Activated B cell treated with CpG ODN at 0.5 μM for 24 hours (primary cell): Measurements from ENCODE around the gene EIF5A. TPM values are rescaled to one million over a fixed set of nuclear protein-coding genes. Genes with fewer than 3 reads are reported as not detected.

Experiments used
- ATAC-seq: fragments of 200-7000 bp; cut with Tn5 transposase; one replicate; pipeline ENCODE4 v1.10.0; 2021; ENCODE audit warnings: low read depth, mild to moderate bottlenecking, moderate library complexity
- CTCF ChIA-PET: fragments of 350-600 bp; sonication (Branson Sonifier 250); formaldehyde crosslinking; loops from one replicate; lab custom pipeline; 2021; ENCODE audit warnings: antibody characterized with exemption; lab: Charles Lee
- POLR2A ChIA-PET: fragments of 350-600 bp; sonication (Branson Sonifier 250); formaldehyde crosslinking; loops from one replicate; lab custom pipeline; 2021; ENCODE audit warnings: antibody characterized with exemption; lab: Charles Lee
- DNase-seq: peaks from one replicate; pipeline ENCODE4 v3.0.0; 2022
- H3K27ac Mint-ChIP-seq: one replicate; pipeline ENCODE4 v1.8.0; 2020; ENCODE audit warnings: mixed read lengths
- H3K27me3 Mint-ChIP-seq: one replicate; pipeline ENCODE4 v1.8.0; 2021; ENCODE audit warnings: mixed read lengths
- H3K36me3 Mint-ChIP-seq: one replicate; pipeline ENCODE4 v1.8.0; 2021; ENCODE audit warnings: low read depth, mixed read lengths
- H3K4me1 Mint-ChIP-seq: one replicate; pipeline ENCODE4 v1.8.0; 2021; ENCODE audit warnings: mixed read lengths
- H3K4me3 Mint-ChIP-seq: one replicate; pipeline ENCODE4 v1.8.0; 2020; ENCODE audit warnings: mild to moderate bottlenecking, mixed read lengths
- H3K9me3 Mint-ChIP-seq: one replicate; pipeline ENCODE4 v1.8.0; 2020; ENCODE audit warnings: mixed read lengths
- CTCF ChIP-seq: fragments of 200-600 bp; IDR thresholded peaks from one replicate; pipeline ENCODE4 v1.8.0; 2022; ENCODE audit warnings: antibody characterized with exemption, mild to moderate bottlenecking
- intact Hi-C: fragments of 100-400 bp; cut with micrococcal nuclease; formaldehyde crosslinking; loops from one replicate; pipeline ENCODE4 v1.15.1; 2024
- total RNA-seq: library from RNA; stranded (reverse); gene quantifications from 2 replicates; pipeline ENCODE4 v1.2.3, GENCODE V29; 2022

The EIF5A gene
- total RNA-seq, 1 donor from 2014 or later: 656 TPM

GRCh38 chr17:7290685-7291084, 16.7 kb upstream of the EIF5A start:
- ATAC-seq (no peak), DNase-seq (no peak)
- Mint-ChIP-seq H3K27me3 (peaks cover 43% of the 10 kb centered on the region), H3K4me1 (peaks cover 15% of the 10 kb centered on the region), H3K27ac (no peak overlapping the region), H3K4me3 (no peak overlapping the region), H3K36me3 (no peaks in the 10 kb centered on the region), H3K9me3 (no peaks in the 10 kb centered on the region)
- no peak for TF ChIP-seq CTCF
- POLR2A ChIA-PET: no interaction called here
- CTCF ChIA-PET: no interaction called here
- intact Hi-C loops: no loop called here

- ChIA-PET CTCF (interaction anchor here (1.0 to 1.1 kb wide), 2 partner anchors 11 to 302 kb away, joined by 3 read pairs; partner anchors contain the start of gene SLC2A4), POLR2A (interaction anchor here (0.7 to 0.9 kb wide), 2 partner anchors 35 to 57 kb away, joined by 3 to 7 read pairs; no protein-coding TSS in a partner anchor)
- DNase-seq (no peak), ATAC-seq (no peak)
- Mint-ChIP-seq H3K27ac (no peak overlapping the region), H3K9me3 (no peaks in the 10 kb centered on the region), H3K36me3 (no peaks in the 10 kb centered on the region), H3K27me3 (peaks cover 35% of the 10 kb centered on the region), H3K4me1 (peaks cover 24% of the 10 kb centered on the region), H3K4me3 (no peak overlapping the region)
- intact Hi-C loops: no loop called here
- TF ChIP-seq CTCF: no peak
Measured at GRCh38 chr17:7292194-7292593, 15.2 kb upstream of the EIF5A start.

- H3K36me3 Mint-ChIP-seq: no peaks in the 10 kb centered on the region
- ChIA-PET POLR2A (interaction anchor here (0.7 to 1.4 kb wide), 2 partner anchors 34 to 37 kb away, joined by 3 to 7 read pairs; partner anchors contain the start of gene NEURL4), CTCF (interaction anchor here (1.0 kb wide), 1 partner anchor 11 kb away, joined by 3 read pairs; the partner anchor contains the start of gene SLC2A4)
- TF ChIP-seq CTCF: no peak
- H3K4me1 Mint-ChIP-seq: peaks cover 24% of the 10 kb centered on the region
- intact Hi-C loops: no loop called here
- H3K9me3 Mint-ChIP-seq: no peaks in the 10 kb centered on the region
- ATAC-seq (no peak), DNase-seq (no peak)
- H3K4me3 Mint-ChIP-seq: no peak overlapping the region
- H3K27ac Mint-ChIP-seq: no peak overlapping the region
- H3K27me3 Mint-ChIP-seq: peaks cover 32% of the 10 kb centered on the region
Measured at GRCh38 chr17:7292729-7293128, 14.7 kb upstream of the EIF5A start.

- POLR2A ChIA-PET: interaction anchor here (1.0 to 1.4 kb wide), 3 partner anchors 21 to 36 kb away, joined by 3 to 4 read pairs (median 4); partner anchors contain the start of gene NEURL4
- peaks cover 28% of the 10 kb centered on the region for H3K27me3 Mint-ChIP-seq
Measured at GRCh38 chr17:7293159-7293558, 14.3 kb upstream of the EIF5A start.

More at GRCh38 chr17:7293159-7293558, 14.3 kb upstream of the EIF5A start:
- TF ChIP-seq CTCF: no peak
- no peaks in the 10 kb centered on the region for H3K9me3 Mint-ChIP-seq
- no peaks in the 10 kb centered on the region for H3K36me3 Mint-ChIP-seq
- DNase-seq (no peak), ATAC-seq (no peak)
- CTCF ChIA-PET: interaction anchor here (1.0 kb wide), 1 partner anchor 12 kb away, joined by 3 read pairs; the partner anchor contains the start of gene SLC2A4
- H3K4me3 Mint-ChIP-seq: no peak overlapping the region
- H3K4me1 Mint-ChIP-seq: peaks cover 24% of the 10 kb centered on the region
- intact Hi-C loops: no loop called here
- no peak overlapping the region for H3K27ac Mint-ChIP-seq
